Neutrophil (primary cell): ENCODE data around the gene KCTD5.
A peak's percentile ranks its signal among the peaks of the same experiment; 100 is the strongest.
"Not testable (repeated sequence)": the region's sequence is repeated elsewhere in the genome, so short reads cannot be mapped to it uniquely, and the experiment has no call there.

ENCODE experiments used
- H3K27ac ChIP-seq: fragments of 200-600 bp; sonication (generic); 2 replicates; pipeline ENCODE4 v1.5.1; 2016; ENCODE audit warnings: mild to moderate bottlenecking, moderate library complexity
- H3K27me3 ChIP-seq: fragments of 200-600 bp; sonication (generic); 2 replicates; pipeline ENCODE4 v1.6.0; 2016; ENCODE audit warnings: mild to moderate bottlenecking
- H3K36me3 ChIP-seq: fragments of 200-600 bp; sonication (generic); 2 replicates; pipeline ENCODE4 v1.5.1; 2017
- H3K4me1 ChIP-seq, 2 experiments: fragments of 200-600 bp in 1 of 2; sonication (generic) in 1 of 2; 1 replicate in 1 of 2; 2 replicates in 1 of 2; pipeline versions ENCODE4 v1.5.1 to v1.6.1; 2013 to 2016; ENCODE audit warnings: low read depth in 1 of 2, low read length in 1 of 2, mild to moderate bottlenecking in 1 of 2, moderate library complexity in 1 of 2; ENCODE audit not compliant: control insufficient read depth in 1 of 2, insufficient read depth in 1 of 2
- H3K4me3 ChIP-seq, 2 experiments: fragments of 200-600 bp in 1 of 2; sonication (generic) in 1 of 2; 1 replicate in 1 of 2; 2 replicates in 1 of 2; pipeline ENCODE4 v1.5.1; 2013 to 2016; ENCODE audit warnings: low read depth in 1 of 2, low read length in 1 of 2, mild to moderate bottlenecking in 1 of 2, moderate library complexity in 1 of 2
- H3K9me3 ChIP-seq: fragments of 200-600 bp; sonication (generic); 2 replicates; pipeline ENCODE4 v1.5.1; 2016
- CTCF ChIP-seq: fragments of 200-600 bp; sonication (generic); IDR thresholded peaks from 2 replicates; pipeline ENCODE4 v1.5.1; 2016; ENCODE audit warnings: antibody characterized with exemption

The KCTD5 gene

GRCh38 chr16:2682209-2683021 lies at the start of gene KCTD5:
Gene KCTD5 (plus strand): TSS chr16:2682523. CDS start chr16:2682549, 26 bp downstream.
- Histone ChIP-seq H3K4me3 (peak within 1 kb of the TSS; percentile 79 to 86), H3K36me3 (no peaks in the 10 kb centered on the region), H3K27me3 (no peaks in the 10 kb centered on the region), H3K9me3 (no peaks in the 10 kb centered on the region), H3K27ac (peak within 1 kb of the TSS; percentile 83), H3K4me1 (peaks cover 28 to 34% of the 10 kb centered on the region in 2 experiments)
- peak; percentile 28 for TF ChIP-seq CTCF

- H3K27ac ChIP-seq = not testable (repeated sequence)
Observed at GRCh38 chr16:2639071-2639721, 43.1 kb upstream of the KCTD5 start.

GRCh38 chr16:2639722-2640072 lies 42.6 kb upstream of the KCTD5 start:
- not testable (repeated sequence) for H3K27ac ChIP-seq, H3K4me3 ChIP-seq, H3K36me3 ChIP-seq, H3K27me3 ChIP-seq, H3K4me1 ChIP-seq, H3K9me3 ChIP-seq

More at GRCh38 chr16:2639071-2639721, 43.1 kb upstream of the KCTD5 start:
- not testable (repeated sequence) for H3K36me3 ChIP-seq, H3K27me3 ChIP-seq, H3K4me1 ChIP-seq, H3K4me3 ChIP-seq, H3K9me3 ChIP-seq

GRCh38 chr16:2642561-2642960 lies 39.8 kb upstream of the KCTD5 start:
- not testable (repeated sequence) for H3K27ac ChIP-seq, H3K27me3 ChIP-seq, H3K36me3 ChIP-seq, H3K9me3 ChIP-seq, H3K4me1 ChIP-seq, H3K4me3 ChIP-seq

GRCh38 chr16:2644754-2645453 lies 37.4 kb upstream of the KCTD5 start:
- H3K4me1 ChIP-seq, H3K4me3 ChIP-seq, H3K36me3 ChIP-seq, H3K27me3 ChIP-seq, H3K27ac ChIP-seq, H3K9me3 ChIP-seq: not testable (repeated sequence)

GRCh38 chr16:2651268-2651871 lies 31.0 kb upstream of the KCTD5 start:
- H3K9me3 ChIP-seq, H3K36me3 ChIP-seq, H3K27me3 ChIP-seq, H3K4me1 ChIP-seq, H3K4me3 ChIP-seq, H3K27ac ChIP-seq: not testable (repeated sequence)

GRCh38 chr16:2653915-2654314 lies 28.4 kb upstream of the KCTD5 start:
- not testable (repeated sequence) for H3K36me3 ChIP-seq, H3K4me3 ChIP-seq, H3K9me3 ChIP-seq, H3K4me1 ChIP-seq, H3K27ac ChIP-seq
- peaks cover 22% of the 10 kb centered on the region for H3K27me3 ChIP-seq

- H3K27me3 ChIP-seq = peaks cover 22% of the 10 kb centered on the region
- H3K4me3 ChIP-seq, H3K9me3 ChIP-seq, H3K27ac ChIP-seq, H3K4me1 ChIP-seq, H3K36me3 ChIP-seq: not testable (repeated sequence)
Observed at GRCh38 chr16:2654949-2655348, 27.4 kb upstream of the KCTD5 start.
